Stimulated activated naive CD4-positive, alpha-beta T cell (primary cell): ENCODE results near the gene VTCN1.

Source experiments
- DNase-seq, 6 experiments: peaks; one replicate each; lab custom pipeline; 2025; lab: John Stamatoyannopoulos, UW

Gene VTCN1

GRCh38 chr1:117096951-117097408, 113.7 kb downstream of the VTCN1 start:
- DNase-seq: no peak

- no peak for DNase-seq
These were observed 115.7 kb downstream of the VTCN1 start for GRCh38 chr1:117094841-117095604.

GRCh38 chr1:117093870-117094621, 116.7 kb downstream of the VTCN1 start:
- peak in 3 of 6 experiments; percentile 6 to 9 (median 9) for DNase-seq
